KOPT-K1 (cell line): ENCODE data around the gene TCF25.
"Not testable (repeated sequence)": the region's sequence is repeated elsewhere in the genome, so short reads cannot be mapped to it uniquely, and the experiment has no call there.

Experiments
- H3K27ac ChIP-seq: fragments of 200-600 bp; sonication (generic); 2 replicates; pipeline ENCODE4 v1.5.1; 2016; ENCODE audit warnings: antibody characterized with exemption, mild to moderate bottlenecking, low read depth, low read length; ENCODE audit not compliant: poor library complexity, severe bottlenecking
- H3K36me3 ChIP-seq: fragments of 200-600 bp; sonication (generic); 2 replicates; pipeline ENCODE4 v1.5.1; 2017; ENCODE audit warnings: antibody characterized with exemption, mild to moderate bottlenecking, low read length, moderate library complexity; ENCODE audit not compliant: insufficient read depth
- H3K9me3 ChIP-seq: fragments of 200-600 bp; sonication (generic); 2 replicates; pipeline ENCODE4 v1.5.1; 2017; ENCODE audit warnings: antibody characterized with exemption, low read length, mild to moderate bottlenecking; ENCODE audit not compliant: insufficient read depth, poor library complexity, severe bottlenecking

Gene TCF25

GRCh38 chr16:89904606-89905510 is 31.5 kb downstream of the TCF25 start:
- Histone ChIP-seq H3K27ac (no peak overlapping the region), H3K36me3 (peaks cover 78% of the 10 kb centered on the region), H3K9me3 (no peaks in the 10 kb centered on the region)

GRCh38 chr16:89905511-89906139 is 32.2 kb downstream of the TCF25 start:
- no peak overlapping the region for H3K27ac ChIP-seq
- no peaks in the 10 kb centered on the region for H3K9me3 ChIP-seq
- H3K36me3 ChIP-seq = peaks cover 78% of the 10 kb centered on the region

- Histone ChIP-seq H3K27ac (no peak overlapping the region), H3K9me3 (no peaks in the 10 kb centered on the region), H3K36me3 (peaks cover 80% of the 10 kb centered on the region)
These were observed 33.0 kb downstream of the TCF25 start for GRCh38 chr16:89906140-89907025.

- peaks cover 87% of the 10 kb centered on the region for H3K36me3 ChIP-seq
- no peaks in the 10 kb centered on the region for H3K9me3 ChIP-seq
- H3K27ac ChIP-seq = no peak overlapping the region
These were observed 33.8 kb downstream of the TCF25 start for GRCh38 chr16:89907055-89907814.

- peaks cover 92% of the 10 kb centered on the region for H3K36me3 ChIP-seq
- H3K27ac ChIP-seq = no peak overlapping the region
- H3K9me3 ChIP-seq = no peaks in the 10 kb centered on the region
These were observed 34.8 kb downstream of the TCF25 start for GRCh38 chr16:89908236-89908635.

- Histone ChIP-seq H3K27ac (no peak overlapping the region), H3K36me3 (peaks cover 80% of the 10 kb centered on the region), H3K9me3 (no peaks in the 10 kb centered on the region)
These were observed 36.7 kb downstream of the TCF25 start for GRCh38 chr16:89909777-89910716.

GRCh38 chr16:89910717-89911354 is 37.4 kb downstream of the TCF25 start:
- Histone ChIP-seq H3K9me3 (no peaks in the 10 kb centered on the region), H3K36me3 (peaks cover 73% of the 10 kb centered on the region), H3K27ac (no peak overlapping the region)

- Histone ChIP-seq H3K36me3 (peaks cover 67% of the 10 kb centered on the region), H3K27ac (no peak overlapping the region), H3K9me3 (no peaks in the 10 kb centered on the region)
These were observed 38.0 kb downstream of the TCF25 start for GRCh38 chr16:89911375-89911774.

GRCh38 chr16:89912143-89912542 is 38.8 kb downstream of the TCF25 start:
- Histone ChIP-seq H3K27ac (no peak overlapping the region), H3K36me3 (peaks cover 60% of the 10 kb centered on the region), H3K9me3 (no peaks in the 10 kb centered on the region)

GRCh38 chr16:89912627-89913026 is 39.2 kb downstream of the TCF25 start:
- no peak overlapping the region for H3K27ac ChIP-seq
- peaks cover 58% of the 10 kb centered on the region for H3K36me3 ChIP-seq
- no peaks in the 10 kb centered on the region for H3K9me3 ChIP-seq

- Histone ChIP-seq H3K27ac (no peak overlapping the region), H3K9me3 (no peaks in the 10 kb centered on the region), H3K36me3 (peaks cover 49% of the 10 kb centered on the region)
These were observed 40.3 kb downstream of the TCF25 start for GRCh38 chr16:89913408-89914387.

GRCh38 chr16:89914642-89915285 is 41.4 kb downstream of the TCF25 start:
- not testable (repeated sequence) for H3K9me3 ChIP-seq, H3K27ac ChIP-seq
- H3K36me3 ChIP-seq = peaks cover 41% of the 10 kb centered on the region
